Non-pigmented ciliary epithelial cell (primary cell): ENCODE measurements around the gene BARD1.
"Not testable (repeated sequence)": the region's sequence is repeated elsewhere in the genome, so short reads cannot be mapped to it uniquely, and the experiment has no call there.

Source experiments
- DNase-seq: peaks from one replicate; pipeline ENCODE4 v3.0.0-alpha.2; 2010; ENCODE audit warnings: low read depth

BARD1 gene

GRCh38 chr2:214765180-214765579 is 44.3 kb downstream of the BARD1 start:
- DNase-seq, result no peak

- no peak for DNase-seq
These were observed 56.0 kb downstream of the BARD1 start for GRCh38 chr2:214753455-214753854.

- DNase-seq, result no peak
These were observed 59.0 kb downstream of the BARD1 start for GRCh38 chr2:214750529-214750928.

GRCh38 chr2:214747992-214748391 is 61.5 kb downstream of the BARD1 start:
- no peak for DNase-seq

GRCh38 chr2:214742119-214742518 is 67.4 kb downstream of the BARD1 start:
- no peak for DNase-seq

GRCh38 chr2:214740867-214741395 is 68.6 kb downstream of the BARD1 start:
- no peak for DNase-seq

GRCh38 chr2:214737188-214737587 is 72.3 kb downstream of the BARD1 start:
- DNase-seq, result no peak

- no peak for DNase-seq
These were observed 78.6 kb downstream of the BARD1 start for GRCh38 chr2:214730800-214731407.

- DNase-seq, result no peak
These were observed 79.2 kb downstream of the BARD1 start for GRCh38 chr2:214730248-214730647.

GRCh38 chr2:214724741-214725140 is 84.7 kb downstream of the BARD1 start:
- no peak for DNase-seq

GRCh38 chr2:214717837-214718236 is 91.6 kb downstream of the BARD1 start:
- DNase-seq, result not testable (repeated sequence)

GRCh38 chr2:214716811-214717560 is 92.5 kb downstream of the BARD1 start:
- no peak for DNase-seq

- DNase-seq, result no peak
These were observed 94.5 kb downstream of the BARD1 start for GRCh38 chr2:214715025-214715424.

- no peak for DNase-seq
These were observed 96.2 kb downstream of the BARD1 start for GRCh38 chr2:214713080-214713830.

GRCh38 chr2:214710729-214711128 is 98.8 kb downstream of the BARD1 start:
- no peak for DNase-seq

GRCh38 chr2:214706986-214707385 is 102.5 kb downstream of the BARD1 start:
- no peak for DNase-seq

- DNase-seq, result no peak
These were observed 110.2 kb downstream of the BARD1 start for GRCh38 chr2:214699236-214699635.

- no peak for DNase-seq
These were observed 112.8 kb downstream of the BARD1 start for GRCh38 chr2:214696681-214697080.

- no peak for DNase-seq
These were observed 113.7 kb downstream of the BARD1 start for GRCh38 chr2:214695789-214696188.

GRCh38 chr2:214683557-214683956 is 125.9 kb downstream of the BARD1 start:
- not testable (repeated sequence) for DNase-seq

GRCh38 chr2:214679736-214680135 is 129.7 kb downstream of the BARD1 start:
- no peak for DNase-seq

- DNase-seq, result no peak
These were observed 132.9 kb downstream of the BARD1 start for GRCh38 chr2:214676421-214677089.
